HG03378 (cell line): Measurements from ENCODE around the gene TMEM131L.
"Not testable (repeated sequence)": the region's sequence is repeated elsewhere in the genome, so short reads cannot be mapped to it uniquely, and the experiment has no call there.

Source experiments
- ATAC-seq: cut with Tn5 transposase; IDR thresholded peaks from one replicate; pipeline ENCODE4 v1.9.1; 2021; ENCODE audit warnings: mild to moderate bottlenecking, moderate library complexity; ENCODE audit not compliant: unreplicated experiment

Gene TMEM131L

DNA sequence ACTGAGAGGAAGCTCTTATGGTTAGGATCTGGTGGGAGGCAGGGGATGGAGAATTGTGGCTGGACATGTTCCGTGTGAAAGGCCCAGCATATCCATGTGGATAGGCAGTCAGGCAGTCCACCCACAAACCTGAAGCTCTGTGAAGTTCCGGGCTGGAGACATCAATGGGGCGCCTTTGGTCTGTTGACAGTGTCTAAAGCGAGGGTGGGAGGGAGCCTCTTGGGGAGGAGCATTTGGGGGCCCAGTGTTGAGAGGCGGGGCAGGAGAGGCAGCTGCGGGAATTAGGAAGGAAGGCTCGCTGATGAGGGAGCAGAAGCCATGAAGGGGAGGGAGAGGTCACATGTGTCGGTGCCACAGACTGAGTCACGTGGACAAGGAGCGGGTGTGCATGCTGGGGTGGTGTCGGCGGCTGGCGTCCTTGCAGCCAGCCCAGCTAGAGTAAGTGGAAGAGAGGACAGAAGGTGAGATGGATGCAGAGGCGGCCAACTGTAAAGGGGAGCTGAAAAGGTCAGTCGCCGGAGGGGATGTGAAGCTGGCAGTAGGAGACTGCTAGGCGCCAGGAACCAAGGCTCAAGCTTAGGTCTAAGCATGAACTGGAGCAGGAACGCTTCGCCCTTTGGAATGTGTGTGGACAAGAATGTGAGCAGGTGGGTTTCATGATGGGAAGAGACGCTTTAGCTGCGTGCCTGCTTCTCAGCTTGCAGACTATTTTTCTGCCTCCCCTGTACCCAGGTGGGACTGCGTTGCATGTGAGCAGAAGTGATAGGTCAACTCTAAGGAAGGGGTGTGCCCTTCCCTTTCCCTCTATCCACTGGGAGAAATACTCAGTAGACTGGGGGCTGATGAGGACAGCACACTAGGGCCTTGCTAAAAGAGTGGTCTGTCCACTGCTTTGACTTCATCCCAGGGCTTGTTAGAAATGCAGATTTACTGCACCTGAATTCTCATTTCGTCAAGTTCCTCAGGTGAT lies 174.0 kb downstream of the TMEM131L start:
- ATAC-seq = no peak

DNA sequence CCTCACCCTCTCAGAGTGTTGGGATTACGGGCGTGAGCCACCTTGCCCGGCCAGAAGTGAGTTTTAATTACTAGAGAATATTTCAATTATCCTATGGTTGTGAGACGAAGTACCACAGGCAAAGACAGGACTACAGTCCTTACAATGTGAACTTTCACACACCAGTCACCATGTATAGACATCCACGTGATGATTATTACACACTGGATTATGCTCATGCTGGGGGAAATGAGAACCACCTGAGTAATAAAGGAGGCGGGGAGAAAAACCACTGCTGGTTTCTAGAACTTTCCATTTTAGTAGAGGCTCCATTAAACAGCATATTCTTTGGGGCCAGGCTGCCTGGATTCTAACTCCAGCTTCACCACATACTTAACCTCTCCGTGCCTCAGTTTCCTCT lies 175.4 kb downstream of the TMEM131L start:
- no peak for ATAC-seq

DNA sequence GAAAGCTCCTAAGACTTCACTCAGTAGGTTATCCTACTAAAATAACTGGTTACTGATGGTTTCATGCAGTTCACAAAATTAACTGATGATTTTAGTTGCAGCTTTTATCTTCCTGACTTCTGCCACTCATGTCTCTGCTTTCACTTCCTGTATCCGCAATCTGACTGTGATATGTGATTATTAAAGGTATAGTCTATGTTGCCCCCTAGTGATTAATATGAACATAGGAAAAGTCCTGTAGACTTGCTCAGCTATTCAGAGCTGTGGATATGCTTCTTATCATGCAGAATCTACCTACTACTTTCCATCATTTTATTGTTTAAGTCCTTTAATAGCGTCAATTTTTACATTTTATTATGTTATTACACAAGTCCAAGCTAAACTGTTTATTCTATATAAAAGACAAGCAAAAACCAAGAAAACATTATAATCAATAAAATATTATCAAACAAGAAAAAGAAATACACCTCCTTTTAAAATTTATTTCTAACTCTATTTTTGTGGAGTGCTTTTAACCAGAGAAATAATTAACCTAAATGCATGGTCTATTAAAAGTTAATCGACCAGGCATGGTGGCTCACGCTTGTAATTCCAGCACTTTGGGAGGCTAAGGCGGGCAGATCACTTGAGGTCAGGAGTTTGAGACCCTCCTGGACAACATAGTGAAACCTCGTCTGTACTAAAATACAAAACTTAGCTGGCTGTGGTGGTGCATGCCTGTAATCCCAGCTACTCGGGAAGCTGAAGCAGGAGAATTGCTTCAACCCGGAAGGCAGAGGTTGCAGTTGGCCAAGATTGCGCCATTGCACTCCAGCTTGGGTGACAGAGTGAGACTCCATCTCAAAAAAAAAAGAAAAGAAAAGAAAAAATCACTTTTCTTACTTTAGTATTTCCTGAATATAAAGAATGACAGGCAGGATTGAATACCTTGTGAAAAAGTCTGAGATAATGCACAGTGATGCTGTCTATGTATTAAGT lies 177.5 kb downstream of the TMEM131L start:
- peak; percentile 92 for ATAC-seq

DNA sequence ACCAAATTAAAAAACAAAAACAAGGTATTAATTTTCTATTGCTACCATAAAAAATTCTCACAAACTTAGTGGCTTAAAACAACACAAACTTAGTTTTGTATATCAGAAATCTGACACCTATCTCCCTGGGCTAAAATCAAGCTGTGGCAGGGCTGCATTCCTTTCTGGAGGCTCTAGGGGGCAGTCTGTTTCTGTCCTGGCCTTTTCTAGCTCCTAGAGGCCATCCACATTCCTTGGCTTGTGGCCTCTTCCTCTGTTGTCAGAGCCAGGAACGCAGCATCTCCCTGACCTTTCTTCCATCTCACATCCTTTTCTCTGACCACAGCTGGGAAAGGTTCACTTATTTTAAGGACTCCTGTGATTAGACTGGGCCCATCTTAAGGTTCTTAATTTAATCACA lies 179.0 kb downstream of the TMEM131L start:
- ATAC-seq = no peak

DNA sequence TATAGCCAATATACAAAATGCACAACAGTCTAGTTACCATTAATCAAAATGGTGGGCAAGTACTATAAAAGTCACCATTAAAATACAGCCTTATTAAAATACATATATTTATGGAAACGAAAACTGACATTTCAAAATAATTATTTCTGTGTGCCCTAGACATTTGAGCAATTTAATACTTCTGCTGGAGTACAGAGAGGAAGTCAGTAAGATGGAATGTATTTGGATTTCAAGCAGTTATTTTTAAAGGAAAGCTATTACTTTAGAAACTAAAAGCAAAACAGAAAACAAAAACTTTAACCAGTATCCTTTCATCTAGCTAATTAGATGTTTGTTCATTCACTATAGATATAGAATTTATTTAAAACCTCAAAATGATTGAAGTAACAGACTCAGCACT lies 180.1 kb downstream of the TMEM131L start:
- no peak for ATAC-seq

DNA sequence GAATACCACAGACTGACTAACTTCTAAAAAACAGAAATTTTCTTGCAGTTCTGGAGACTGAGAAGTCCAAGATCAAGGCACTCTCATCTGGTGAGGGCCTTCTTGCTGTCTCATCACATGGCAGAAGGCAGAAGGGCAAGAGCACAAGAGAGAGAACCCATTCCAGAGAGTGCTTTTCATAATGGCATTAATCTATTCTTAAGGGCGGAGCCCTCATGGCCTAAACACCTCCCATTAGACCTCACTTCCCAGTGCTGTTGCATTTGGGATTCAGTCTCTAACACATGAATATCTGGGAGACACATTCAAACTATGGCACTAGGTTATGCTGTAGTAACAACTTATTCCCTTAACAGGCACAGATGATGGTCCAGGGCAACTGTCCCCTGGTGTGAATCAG lies 180.8 kb downstream of the TMEM131L start:
- no peak for ATAC-seq

DNA sequence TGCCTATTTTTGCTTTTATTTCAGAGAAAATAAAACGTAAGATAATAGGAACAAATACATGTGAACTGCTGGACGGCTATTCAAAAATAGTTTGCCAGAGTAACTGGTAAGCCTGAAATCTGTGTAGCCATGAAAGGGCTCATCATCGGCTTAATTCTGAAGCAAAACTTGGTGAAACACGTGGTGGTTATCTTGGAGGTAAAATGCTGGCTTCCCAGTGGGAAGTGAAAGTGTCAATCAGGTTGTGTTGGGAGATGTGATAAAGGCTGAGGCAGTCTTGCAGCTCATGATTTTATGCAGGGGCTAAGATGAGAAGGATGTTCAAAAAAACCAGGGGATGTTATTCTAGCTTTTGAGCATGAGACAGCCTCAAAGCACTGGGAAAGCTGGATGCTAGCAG lies 181.8 kb downstream of the TMEM131L start:
- ATAC-seq = no peak

DNA sequence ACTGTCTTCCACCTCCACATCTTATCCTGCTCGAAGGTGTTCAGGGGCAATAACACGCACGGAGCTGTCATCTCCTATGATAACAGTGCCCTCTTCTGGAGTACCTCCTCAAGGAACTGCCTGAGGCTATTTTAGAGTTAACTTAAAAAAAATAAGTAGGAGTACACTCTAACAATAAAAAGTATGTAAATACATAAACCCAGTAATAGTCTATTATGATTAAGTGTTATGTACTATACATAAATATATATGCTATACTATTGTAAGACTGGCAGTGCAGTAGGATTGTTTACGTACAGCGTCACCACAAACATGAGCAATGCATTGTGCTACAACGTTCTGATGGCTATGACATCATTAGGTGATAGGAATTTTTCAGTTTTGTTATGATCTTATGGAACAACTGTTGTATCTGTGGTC lies 183.4 kb downstream of the TMEM131L start:
- no peak for ATAC-seq

DNA sequence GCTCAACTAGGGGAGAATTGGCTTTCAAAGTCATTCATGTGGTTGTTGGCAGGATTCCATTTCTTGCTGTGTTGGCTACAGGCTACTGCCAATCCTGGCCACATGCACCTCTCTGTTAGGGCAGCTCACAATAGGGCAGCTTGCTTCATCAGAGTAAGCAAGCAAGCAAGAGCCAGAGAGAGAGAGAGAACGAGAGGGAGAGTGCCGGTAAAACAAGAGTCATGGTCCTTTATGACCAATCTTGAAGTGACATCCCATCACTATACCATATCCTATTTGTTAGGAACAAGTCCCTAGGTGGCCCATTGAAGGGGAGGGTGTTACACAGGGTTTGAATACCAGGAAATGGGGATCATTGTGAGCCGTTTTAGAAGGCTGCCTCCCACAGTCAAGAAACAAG lies 185.0 kb downstream of the TMEM131L start:
- ATAC-seq = no peak

DNA sequence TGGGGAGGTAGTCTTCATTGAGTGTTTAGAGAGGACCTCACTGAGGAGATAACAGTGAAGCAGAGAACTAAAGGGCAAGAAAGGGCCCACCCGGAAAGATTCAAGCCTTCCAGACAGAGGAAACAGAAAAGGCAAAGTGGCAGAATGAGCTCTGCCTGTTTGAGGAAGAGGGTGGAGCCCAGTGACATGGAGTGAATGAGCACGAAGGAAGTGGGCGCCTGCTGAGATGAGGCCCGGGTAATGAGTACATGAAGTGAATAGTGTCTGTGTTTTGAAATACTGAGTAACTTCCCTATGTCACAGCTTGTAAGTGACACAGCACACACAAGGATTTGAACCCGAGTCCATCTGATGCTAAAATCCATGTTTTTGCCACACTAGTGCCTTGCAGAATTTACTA lies 185.4 kb downstream of the TMEM131L start:
- no peak for ATAC-seq

DNA sequence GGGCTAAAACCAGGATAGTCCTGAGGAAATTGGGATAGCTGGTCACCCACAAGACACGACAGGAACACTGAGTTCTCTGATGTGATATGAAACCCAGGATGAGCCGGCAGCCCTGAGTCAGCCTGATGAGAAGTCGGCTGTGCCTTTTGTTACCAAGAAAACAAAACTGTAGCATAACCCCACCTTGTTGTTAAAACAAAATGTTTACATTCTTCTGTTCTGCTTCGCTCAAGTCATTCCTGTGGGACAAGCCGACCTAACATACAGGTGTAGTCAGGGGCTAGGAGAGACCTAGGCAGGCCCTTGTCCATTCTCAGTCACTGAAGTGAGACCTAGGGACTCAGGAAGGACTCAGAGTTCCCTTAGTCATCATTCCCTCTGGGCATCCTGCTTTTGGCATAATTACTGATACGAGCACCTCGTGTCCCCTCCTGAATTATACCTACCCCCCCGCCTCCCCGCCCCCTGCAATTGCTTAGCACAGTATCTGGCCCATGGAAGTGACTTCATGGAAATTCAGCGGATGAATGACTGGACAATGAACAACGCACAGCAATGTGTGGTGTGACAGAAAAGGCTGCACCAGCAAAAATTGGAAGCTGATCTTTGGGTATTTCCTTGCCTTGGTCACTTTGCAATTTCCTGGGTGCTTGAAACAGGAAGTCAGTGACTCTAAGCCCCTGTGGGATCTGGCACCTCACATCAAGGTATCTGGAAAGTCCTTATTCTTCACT lies 186.1 kb downstream of the TMEM131L start:
- no peak for ATAC-seq

DNA sequence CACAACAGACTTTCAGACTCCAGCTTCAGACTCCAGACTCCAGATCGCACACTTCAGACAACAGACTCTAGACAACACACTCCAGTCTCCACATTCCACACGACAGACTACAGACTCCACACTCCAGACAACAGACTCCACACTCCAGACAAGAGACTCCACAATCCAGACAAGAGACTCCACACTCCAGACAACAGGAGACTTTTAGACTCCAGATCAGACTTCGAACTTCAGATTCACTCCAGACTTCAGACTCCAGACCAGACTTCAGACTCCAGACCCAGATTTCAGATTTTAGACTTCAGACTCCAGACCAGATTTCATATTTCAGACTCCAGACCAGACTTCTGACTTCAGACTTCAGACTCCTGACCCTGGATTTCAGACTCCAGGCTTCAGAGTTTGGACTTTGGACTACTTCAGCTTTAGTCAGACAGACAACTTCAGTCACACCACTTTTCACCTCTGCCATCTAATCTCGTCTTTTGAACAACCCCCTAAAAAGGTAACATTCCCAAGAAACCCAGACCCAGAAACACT lies 188.9 kb downstream of the TMEM131L start:
- no peak for ATAC-seq

DNA sequence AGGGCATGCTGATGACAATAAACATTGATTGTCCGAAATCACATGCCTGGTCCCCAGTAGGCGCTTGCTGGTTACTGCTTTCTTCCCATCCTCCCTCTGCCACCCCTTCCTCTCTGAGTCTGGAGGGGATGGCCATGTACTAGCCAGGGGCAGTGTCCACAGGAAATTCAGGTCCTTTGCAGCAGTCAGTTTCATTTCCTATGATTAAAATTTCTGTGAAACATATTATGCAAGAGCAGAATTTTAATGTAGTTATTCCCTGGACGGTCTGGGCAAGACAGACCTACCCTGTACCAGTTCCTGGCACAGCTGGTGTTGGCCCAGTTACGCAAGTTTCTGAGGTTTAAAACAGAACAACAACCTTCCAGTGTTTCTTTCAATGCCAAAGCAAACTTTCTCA lies 189.8 kb downstream of the TMEM131L start:
- ATAC-seq = no peak

DNA sequence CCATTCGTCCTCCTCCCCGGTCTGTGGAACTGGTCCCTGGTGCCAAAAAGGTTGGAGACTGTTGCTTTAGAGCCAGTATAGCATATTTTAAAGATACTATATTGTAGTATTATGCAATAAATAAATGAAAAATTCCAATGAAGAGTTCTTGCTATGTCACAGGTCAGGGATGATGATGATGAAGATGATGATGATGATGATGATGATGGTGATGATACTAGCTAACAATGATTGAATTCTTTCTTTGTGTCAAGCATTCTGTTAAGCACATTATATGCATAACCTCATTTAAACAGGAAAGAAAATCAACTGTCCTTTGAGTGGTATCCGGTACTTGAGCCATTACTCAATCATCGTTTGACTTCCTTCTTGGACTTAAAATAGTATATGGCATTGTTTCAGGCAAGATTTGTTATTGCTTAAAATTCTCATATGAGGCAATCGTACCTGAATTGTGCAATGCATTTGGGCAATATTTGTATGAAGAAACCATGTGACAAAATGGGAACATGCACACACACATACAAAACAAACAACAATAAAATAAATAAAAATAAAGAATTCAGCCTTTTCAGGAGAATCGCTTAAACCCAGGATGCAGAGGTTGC lies 195.2 kb downstream of the TMEM131L start:
- ATAC-seq = no peak

DNA sequence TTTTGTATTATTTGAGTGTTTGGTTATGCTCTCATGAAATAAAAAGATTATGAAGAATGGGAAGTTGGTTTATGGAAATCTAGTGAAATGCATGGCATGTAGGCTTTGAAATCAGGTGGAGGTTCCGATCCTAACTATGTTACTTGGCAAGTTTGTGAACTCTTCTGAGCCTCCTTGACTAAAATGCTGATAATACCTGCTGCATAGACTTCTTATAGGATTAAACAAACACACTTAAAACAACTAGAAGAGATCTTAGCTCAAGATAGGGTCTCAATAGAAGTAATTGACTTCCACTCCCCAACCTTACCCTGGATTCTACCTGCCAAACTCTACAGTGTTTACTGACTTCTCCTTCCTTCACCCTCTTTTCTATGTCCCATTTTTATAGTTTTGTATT lies 195.7 kb downstream of the TMEM131L start:
- ATAC-seq = no peak

DNA sequence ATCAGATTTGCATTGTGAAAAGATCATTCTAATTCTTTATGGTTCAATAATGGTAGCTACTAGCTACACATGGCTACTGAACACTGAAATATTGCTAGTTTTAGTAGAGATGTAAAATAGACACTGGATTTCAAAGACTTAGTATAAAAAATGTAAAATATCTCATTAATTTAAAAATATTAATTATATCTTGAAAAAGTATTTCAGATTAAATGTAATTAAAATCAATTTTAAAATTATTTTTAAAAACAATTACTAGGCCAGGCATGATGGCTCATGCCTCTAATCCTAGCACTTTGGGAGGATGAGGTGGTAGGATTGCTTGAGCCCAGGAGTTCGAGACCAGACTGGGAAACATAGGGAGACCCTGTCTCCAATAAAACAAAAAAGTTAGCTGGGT lies 197.5 kb downstream of the TMEM131L start:
- no peak for ATAC-seq

DNA sequence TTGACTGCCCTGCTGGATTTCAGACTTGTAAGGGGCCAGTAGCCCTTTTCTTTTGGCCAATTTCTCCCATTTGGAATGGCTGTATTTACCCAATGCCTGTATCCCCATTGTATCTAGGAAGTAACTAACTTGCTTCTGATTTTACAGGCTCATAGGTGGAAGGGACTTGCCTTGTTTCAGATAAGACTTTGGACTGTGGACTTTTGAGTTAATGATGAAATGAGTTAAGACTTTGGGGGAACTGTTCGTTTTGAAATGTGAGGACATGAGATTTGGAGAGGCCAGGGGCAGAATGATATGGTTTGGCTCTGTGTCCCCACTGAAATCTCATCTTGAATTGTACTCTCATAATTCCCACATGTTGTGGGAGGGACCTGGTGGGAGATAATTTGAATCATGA lies 200.3 kb downstream of the TMEM131L start:
- ATAC-seq = not testable (repeated sequence)

DNA sequence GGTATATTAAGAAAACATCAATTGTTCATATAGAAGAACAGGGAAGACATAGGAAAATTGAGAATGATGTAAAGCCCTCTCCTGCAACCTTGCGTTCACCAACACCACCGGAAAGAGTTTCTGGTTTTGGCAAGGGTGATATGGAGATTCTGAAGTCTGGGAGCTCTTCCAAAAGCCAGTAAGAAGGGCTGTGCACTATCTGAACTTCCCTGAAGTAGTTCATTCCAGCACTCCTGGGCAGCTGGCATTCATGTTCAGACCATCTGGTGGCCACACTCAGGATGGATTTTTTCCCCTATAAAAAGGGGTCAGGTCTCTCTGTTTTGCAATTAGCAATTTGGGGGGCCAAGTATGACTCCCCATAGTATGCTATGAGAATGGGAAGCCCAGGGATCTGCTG lies 202.5 kb downstream of the TMEM131L start:
- ATAC-seq = no peak

DNA sequence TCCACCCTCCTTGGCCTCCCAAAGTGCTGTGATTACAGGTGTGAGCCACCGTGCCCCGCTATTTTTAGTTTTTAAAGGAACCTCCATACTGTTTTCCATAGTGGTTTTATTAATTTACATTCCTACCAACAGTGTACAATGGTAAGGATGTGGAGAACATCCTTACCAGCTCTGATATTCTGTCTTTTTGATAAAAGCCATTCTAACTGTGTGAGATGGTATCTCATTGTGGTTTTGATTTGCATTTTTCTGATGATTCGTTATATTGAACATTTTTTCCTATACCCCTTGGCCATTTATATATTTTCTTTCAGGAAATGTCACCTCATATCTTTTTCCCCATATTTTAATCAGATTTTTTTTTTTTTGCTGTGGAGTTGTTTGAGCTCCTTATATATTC lies 203.7 kb downstream of the TMEM131L start:
- ATAC-seq = no peak

DNA sequence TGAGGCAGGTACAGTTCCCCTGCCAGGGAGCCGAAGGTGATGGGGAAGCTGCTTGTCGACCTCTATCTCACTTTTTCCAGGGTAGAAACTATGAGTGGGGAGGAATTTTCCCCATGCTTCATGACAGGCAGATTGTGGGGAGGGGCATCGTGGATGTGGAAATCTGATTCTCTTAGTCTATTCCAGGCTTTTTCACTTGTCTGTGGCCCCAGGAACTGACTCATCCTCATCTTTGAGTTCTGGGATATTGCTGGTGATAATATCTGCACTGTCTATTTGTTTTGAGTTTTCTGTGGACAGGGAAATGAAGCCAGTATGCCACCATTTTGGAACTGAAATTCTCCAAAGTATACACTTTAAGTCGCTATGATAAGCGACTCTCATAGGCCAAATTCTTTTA lies 210.3 kb downstream of the TMEM131L start:
- no peak for ATAC-seq
